H1 (cell line): ENCODE measurements around the gene GBA2. TPM values are rescaled to one million over a fixed set of nuclear protein-coding genes. Genes with fewer than 3 reads are reported as not detected.

Source experiments
- CTCF ChIA-PET: fragments of 300-600 bp; sonication (Branson Sonifier 250); formaldehyde crosslinking; loops from one replicate; lab custom pipeline; 2021; ENCODE audit not compliant: partially characterized antibody; lab: Charles Lee
- POLR2A ChIA-PET: fragments of 300-600 bp; sonication (Branson Sonifier 250); formaldehyde crosslinking; loops from one replicate; lab custom pipeline; 2021; ENCODE audit warnings: inconsistent platforms; ENCODE audit not compliant: partially characterized antibody; lab: Charles Lee
- DNase-seq, 2 experiments: peaks; one replicate each; pipeline versions ENCODE4 v3.0.0 to v3.0.0-alpha.2; 2010 to 2022; ENCODE audit warnings: low spot score in 2 of 2, low read depth in 1 of 2, mixed read lengths in 1 of 2
- FAIRE-seq: peaks from 2 replicates; lab custom pipeline; 2011; peaks lifted over from hg19 to GRCh38; lab: Jason Lieb, UNC
- H2AFZ ChIP-seq: 2 replicates; pipeline ENCODE4 v1.8.1; 2012; ENCODE audit warnings: low read length, inconsistent platforms
- H2AK5ac ChIP-seq: 2 replicates; pipeline ENCODE4 v1.6.1; 2013; ENCODE audit warnings: low read depth, low read length
- H2BK120ac ChIP-seq: replicated peaks from 2 replicates; pipeline ENCODE3; 2013; ENCODE audit warnings: low read depth, low read length, inconsistent platforms
- H2BK12ac ChIP-seq: 2 replicates; pipeline ENCODE4 v1.6.1; 2013; ENCODE audit warnings: low read depth, low read length
- H2BK15ac ChIP-seq: 2 replicates; pipeline ENCODE4 v1.6.1; 2013; ENCODE audit warnings: low read length
- H2BK20ac ChIP-seq: 2 replicates; pipeline ENCODE4 v1.6.1; 2013; ENCODE audit warnings: low read length
- H2BK5ac ChIP-seq: 2 replicates; pipeline ENCODE4 v1.6.1; 2013; ENCODE audit warnings: low read depth, low read length
- H3K14ac ChIP-seq: 2 replicates; pipeline ENCODE4 v1.6.1; 2013; ENCODE audit warnings: inconsistent platforms; ENCODE audit not compliant: insufficient read length
- H3K18ac ChIP-seq: 2 replicates; pipeline ENCODE4 v1.6.1; 2013; ENCODE audit warnings: low read length; ENCODE audit errors: extremely low read depth
- H3K23ac ChIP-seq: 2 replicates; pipeline ENCODE4 v1.6.1; 2013; ENCODE audit warnings: inconsistent platforms; ENCODE audit not compliant: insufficient read length
- H3K23me2 ChIP-seq: 2 replicates; pipeline ENCODE4 v1.6.1; 2013; ENCODE audit warnings: low read depth, low read length
- H3K27ac ChIP-seq: 2 replicates; pipeline ENCODE4 v1.6.1; 2011; ENCODE audit warnings: low read depth, low read length, inconsistent platforms
- H3K27me3 ChIP-seq, 4 experiments: replicated peaks in 1 of 4; 1 replicate in 1 of 4; 2 replicates in 3 of 4; pipeline versions ENCODE4 v1.6.1 to v1.8.1; 2011 to 2013; ENCODE audit warnings: low read length in 3 of 4, mild to moderate bottlenecking in 3 of 4, inconsistent platforms in 2 of 4, mixed read lengths in 2 of 4, moderate library complexity in 1 of 4; ENCODE audit not compliant: control insufficient read depth in 3 of 4, insufficient read depth in 3 of 4; ENCODE audit errors: extremely low read depth in 1 of 4
- H3K36me3 ChIP-seq, 4 experiments: 2 replicates each; pipeline versions ENCODE4 v1.6.1 to v1.8.1; 2011 to 2013; ENCODE audit warnings: mild to moderate bottlenecking in 4 of 4, low read length in 3 of 4, moderate library complexity in 2 of 4, control low read depth in 1 of 4, inconsistent platforms in 1 of 4; ENCODE audit not compliant: insufficient read depth in 4 of 4, control insufficient read depth in 2 of 4
- H3K4ac ChIP-seq: replicated peaks from 2 replicates; pipeline ENCODE3; 2013; ENCODE audit warnings: low read length, low read depth, mixed read lengths, inconsistent platforms; ENCODE audit not compliant: insufficient read length
- H3K4me1 ChIP-seq, 4 experiments: replicated peaks in 1 of 4; 1 replicate in 1 of 4; 2 replicates in 3 of 4; pipeline versions ENCODE4 v1.6.1 to v1.8.1; 2011 to 2013; ENCODE audit warnings: low read length in 3 of 4, inconsistent platforms in 2 of 4, mixed read lengths in 1 of 4; ENCODE audit not compliant: insufficient read depth in 4 of 4, control insufficient read depth in 3 of 4
- H3K4me2 ChIP-seq, 2 experiments: 2 replicates each; pipeline versions ENCODE4 v1.6.1 to v1.8.1; 2011 to 2013; ENCODE audit warnings: low read depth in 2 of 2, low read length in 2 of 2, control low read depth in 1 of 2, inconsistent platforms in 1 of 2, mild to moderate bottlenecking in 1 of 2; ENCODE audit not compliant: insufficient read depth in 1 of 2
- H3K4me3 ChIP-seq, 4 experiments: fragments of 200-600, 300-600 bp in 1 of 4; sonication (generic), shearing (Covaris generic), sonication (Bioruptor Twin) in 1 of 4; 2 replicates each; pipeline versions ENCODE4 v1.5.1 to v1.8.1; 2011 to 2016; ENCODE audit warnings: low read length in 4 of 4, low read depth in 3 of 4, control low read depth in 2 of 4, inconsistent platforms in 2 of 4, mild to moderate bottlenecking in 2 of 4, mixed read lengths in 1 of 4, moderate library complexity in 1 of 4; ENCODE audit not compliant: insufficient read depth in 2 of 4; ENCODE audit errors: extremely low read depth in 1 of 4
- H3K56ac ChIP-seq: replicated peaks from 2 replicates; pipeline ENCODE3; 2013; ENCODE audit warnings: low read depth, mild to moderate bottlenecking, mixed read lengths, low read length, inconsistent platforms; ENCODE audit not compliant: insufficient read length
- H3K79me1 ChIP-seq: 2 replicates; pipeline ENCODE4 v1.6.1; 2013; ENCODE audit warnings: low read depth, low read length, control low read depth
- H3K79me2 ChIP-seq, 2 experiments: 2 replicates each; pipeline versions ENCODE4 v1.6.1 to v1.8.1; 2012 to 2013; ENCODE audit warnings: low read length in 2 of 2, mild to moderate bottlenecking in 2 of 2, inconsistent platforms in 1 of 2; ENCODE audit not compliant: insufficient read depth in 2 of 2, control insufficient read depth in 1 of 2
- H3K9ac ChIP-seq, 4 experiments: replicated peaks in 1 of 4; 1 replicate in 1 of 4; 2 replicates in 3 of 4; pipeline versions ENCODE4 v1.6.1 to v1.8.1; 2011 to 2013; ENCODE audit warnings: low read depth in 3 of 4, low read length in 3 of 4, control low read depth in 2 of 4, mild to moderate bottlenecking in 2 of 4, moderate library complexity in 2 of 4, inconsistent platforms in 1 of 4; ENCODE audit errors: extremely low read depth in 1 of 4
- H3K9me3 ChIP-seq, 2 experiments: 2 replicates each; pipeline versions ENCODE4 v1.6.1 to v1.8.1; 2012 to 2013; ENCODE audit warnings: mild to moderate bottlenecking in 2 of 2, moderate library complexity in 2 of 2, control low read depth in 1 of 2, inconsistent platforms in 1 of 2, low read depth in 1 of 2, low read length in 1 of 2, mixed read lengths in 1 of 2; ENCODE audit not compliant: insufficient read depth in 2 of 2
- H4K20me1 ChIP-seq, 2 experiments: replicated peaks in 1 of 2; 2 replicates each; pipeline versions ENCODE3 to v1.8.1; 2011 to 2013; ENCODE audit warnings: inconsistent platforms in 2 of 2, low read length in 2 of 2, mild to moderate bottlenecking in 1 of 2; ENCODE audit not compliant: insufficient read depth in 2 of 2, control insufficient read depth in 1 of 2
- H4K5ac ChIP-seq: 2 replicates; pipeline ENCODE4 v1.6.1; 2013; ENCODE audit warnings: low read length, low read depth, mixed read lengths, inconsistent platforms; ENCODE audit not compliant: insufficient read length
- H4K8ac ChIP-seq: 2 replicates; pipeline ENCODE4 v1.8.0; 2013; ENCODE audit warnings: mild to moderate bottlenecking, moderate library complexity, low read length, inconsistent platforms; ENCODE audit not compliant: insufficient read depth; ENCODE audit errors: extremely low read depth
- H4K91ac ChIP-seq: replicated peaks from 2 replicates; pipeline ENCODE3; 2013; ENCODE audit warnings: low read length, mixed read lengths, inconsistent platforms; ENCODE audit not compliant: insufficient read length
- ASH2L ChIP-seq: fragments of 200-600, 300-600 bp; sonication (generic); IDR thresholded peaks from one replicate; pipeline ENCODE4 v1.7.1; 2017; ENCODE audit warnings: low read length
- CHD1 ChIP-seq: IDR thresholded peaks from 2 replicates; pipeline ENCODE4 v1.6.1; 2012; ENCODE audit warnings: low read depth, low read length, improper control_type of control experiment
- EGR1 ChIP-seq: IDR thresholded peaks from 2 replicates; pipeline ENCODE4 v1.6.1; 2011; ENCODE audit warnings: low read depth, low read length, borderline replicate concordance
- HDAC2 ChIP-seq, 2 experiments: fragments of 300-600 bp in 1 of 2; sonication (generic) in 1 of 2; IDR thresholded peaks; 2 replicates each; pipeline ENCODE4 v1.6.1; 2011 to 2012; ENCODE audit warnings: low read depth in 2 of 2, low read length in 2 of 2, mild to moderate bottlenecking in 2 of 2, moderate library complexity in 2 of 2, borderline replicate concordance in 1 of 2, inconsistent platforms in 1 of 2
- PHF8 ChIP-seq: fragments of 200-600 bp; sonication (generic); conservative IDR thresholded peaks from 2 replicates; pipeline ENCODE4 v1.7.1; 2012; ENCODE audit warnings: low read depth, mild to moderate bottlenecking, inconsistent platforms, low read length, moderate library complexity
- POLR2A ChIP-seq, 2 experiments: IDR thresholded peaks; 1 replicate in 1 of 2; 2 replicates in 1 of 2; pipeline ENCODE4 v1.6.1; 2011; ENCODE audit warnings: low read depth in 2 of 2, low read length in 2 of 2, mild to moderate bottlenecking in 2 of 2; ENCODE audit errors: control extremely low read depth in 1 of 2
- POLR2AphosphoS5 ChIP-seq: IDR thresholded peaks from 2 replicates; pipeline ENCODE4 v1.6.1; 2011; ENCODE audit warnings: low read depth, low read length
- RBBP5 ChIP-seq: IDR thresholded peaks from 2 replicates; pipeline ENCODE4 v1.7.1; 2012; ENCODE audit warnings: low read depth, mild to moderate bottlenecking, inconsistent platforms, low read length, moderate library complexity, borderline replicate concordance
- SAP30 ChIP-seq: fragments of 300-600 bp; sonication (generic); IDR thresholded peaks from 2 replicates; pipeline ENCODE4 v1.7.1; 2012; ENCODE audit warnings: low read length, moderate library complexity, mild to moderate bottlenecking, inconsistent platforms; ENCODE audit not compliant: insufficient read depth, insufficient replicate concordance
- TAF1 ChIP-seq: IDR thresholded peaks from 2 replicates; pipeline ENCODE4 v1.6.1; 2011; ENCODE audit warnings: mild to moderate bottlenecking, low read depth, low read length
- ZNF274 ChIP-seq: IDR thresholded peaks from 2 replicates; pipeline ENCODE4 v1.7.0; 2012; ENCODE audit warnings: low read length, borderline replicate concordance; ENCODE audit errors: extremely low read depth
- WGBS, 2 experiments: shearing (Covaris generic) in 1 of 2; methylation state at CpG; one replicate each; pipeline versions ENCODE4 v1.1.6 to v1.1.7; 2013 to 2015; ENCODE audit warnings: low lambda C conversion rate in 2 of 2, mixed read lengths in 2 of 2, inconsistent platforms in 1 of 2, low coverage in 1 of 2, missing lambda C conversion rate in 1 of 2; ENCODE audit not compliant: insufficient replicate concordance in 2 of 2, insufficient coverage in 1 of 2, insufficient read length in 1 of 2; ENCODE audit errors: extremely low coverage in 1 of 2, missing lambda C conversion rate in 1 of 2; 5-methylcytosine and 5-hydroxymethylcytosine counted together
- polyA plus RNA-seq, 7 experiments: library from polyadenylated mRNA; depleted of rRNA in 3 of 7; stranded (reverse) in 5 of 7; unstranded in 2 of 7; fragments of >200 nt in 5 of 7; fragments of 200-250 nt in 2 of 7; gene quantifications; 1 replicate in 5 of 7; 2 replicates in 1 of 7; 4 replicates in 1 of 7; pipeline versions ENCODE4 v1.2.1 to v1.2.3, GENCODE V29; 2011 to 2013; ENCODE audit warnings: missing spikeins in 2 of 7, mixed read lengths in 2 of 7
- total RNA-seq: library from RNA; stranded (reverse); fragmentation: NEBNext Ultra II Directional; extraction: Animal tissue kit (Norgen Biotek cat#: 25700); gene quantifications from 2 replicates; pipeline ENCODE4 v1.2.1, GENCODE V29; 2021

GBA2 gene
- total and polyA plus RNA-seq, 2 of the 8 experiments (the other 6 are each of a cell fraction or from before 2014, with no cell fraction given) = 64.2 to 71.9 TPM

DNA sequence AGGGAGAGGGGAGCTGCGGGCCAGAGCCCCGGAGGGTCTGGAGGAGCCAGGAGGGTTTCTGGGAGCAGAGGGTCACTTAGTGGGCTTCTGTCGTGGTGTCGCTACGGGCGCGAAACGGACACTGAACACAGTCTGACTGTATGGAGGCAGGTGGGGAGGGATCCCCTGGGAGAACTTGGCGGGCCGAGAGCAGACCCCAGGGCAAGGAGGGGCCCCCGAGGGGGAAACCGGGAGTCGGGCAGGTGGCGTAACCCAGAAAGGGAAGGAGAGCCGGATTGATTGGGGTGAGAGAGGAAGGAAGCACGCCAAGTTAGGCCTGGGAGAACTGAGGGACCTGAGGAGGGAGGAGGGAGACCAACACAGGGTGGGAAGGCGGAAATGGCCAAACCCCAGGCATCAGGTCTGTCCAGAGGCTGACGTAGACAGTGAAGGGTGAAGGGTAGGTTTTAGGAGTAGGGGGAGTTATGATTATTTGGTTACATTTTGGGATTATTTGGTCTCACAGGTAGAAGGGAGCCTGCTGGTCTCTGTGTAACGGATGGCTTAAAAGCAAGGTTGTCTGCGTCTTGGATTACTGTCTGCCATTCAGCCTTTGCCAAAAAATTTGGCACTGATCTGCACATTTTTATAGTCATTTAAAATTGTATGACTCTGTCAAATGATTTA lies 8.3 kb upstream of the GBA2 start:
- H2AFZ ChIP-seq = peak overlapping the region; percentile 54; the same call in 1 of the 2 replicates
- no peak for TF ChIP-seq CHD1
- peak; percentile 21; the same call in 1 of the 2 replicates for TF ChIP-seq RBBP5
- TF ChIP-seq TAF1 = peak; percentile 59; the same call in 1 of the 2 replicates
- 0 out of 4 replicates have a peak, but pooled peaks of 1 of the 2 experiments have one; percentile 17 for TF ChIP-seq HDAC2 (IDR thresholded peaks at IDR 0.05; ENCODE audit: borderline replicate concordance in 1 of 2, low read depth in 2 of 2, low read length in 2 of 2)
- peak; percentile 61 for TF ChIP-seq PHF8
- TF ChIP-seq ZNF274 = no peak
- peak; percentile 14 to 68 for TF ChIP-seq POLR2A (IDR thresholded peaks at IDR 0.05; ENCODE audit: control extremely low read depth in 1 of 2, low read depth in 2 of 2, low read length in 2 of 2)
- TF ChIP-seq EGR1 = no peak
- TF ChIP-seq SAP30 = peak; percentile 74
- peak; percentile 81 for TF ChIP-seq ASH2L
- TF ChIP-seq POLR2AphosphoS5 = peak; percentile 59; the same call in 1 of the 2 replicates
- peak overlapping the region; percentile 90 to 97 for H3K4me2 ChIP-seq
- 4% methylated on average over 17 of the region's 20 CpGs; no CpG with 5 or more reads in 1 of the 2 experiments for WGBS, 2 experiments
- no peaks in the 10 kb centered on the region for H3K9me3 ChIP-seq
- no peaks in the 10 kb centered on the region for H3K79me1 ChIP-seq
- peak overlapping the region; percentile 51 for H4K8ac ChIP-seq
- peak overlapping the region; percentile 41; the same call in 1 of the 2 replicates for H2BK15ac ChIP-seq
- H3K27me3 ChIP-seq = no peaks in the 10 kb centered on the region
- ChIA-PET POLR2A (interaction anchor here (1.0 to 2.2 kb wide), 8 partner anchors 8 to 99 kb away, joined by 3 to 11 read pairs (median 6); partner anchors contain the start of genes CCDC107, CREB3, GBA2 and HINT2), CTCF (interaction anchor here (0.8 to 2.3 kb wide), 14 partner anchors 9 to 99 kb away, joined by 3 to 18 read pairs (median 5); partner anchors contain the start of genes CCDC107, CREB3 and RMRP)
- no peak overlapping the region for H2BK20ac ChIP-seq
- peak overlapping the region; percentile 70 to 76 (median 72) for H3K9ac ChIP-seq
- peaks cover 0 to 9% (median 6%) of the 10 kb centered on the region in 4 experiments; a peak in 5 of 8 replicates for H3K36me3 ChIP-seq
- H3K14ac ChIP-seq = no peak overlapping the region
- peaks cover 0 to 5% (median 0%) of the 10 kb centered on the region in 4 experiments; a peak in 2 of 7 replicates for H3K4me1 ChIP-seq
- H3K23ac ChIP-seq = no peak overlapping the region
- H2BK12ac ChIP-seq = peak overlapping the region; percentile 84
- H4K91ac ChIP-seq = peak overlapping the region; percentile 10
- no peak overlapping the region for H3K4ac ChIP-seq
- no peaks in the 10 kb centered on the region; the same call in 1 of the 2 replicates for H3K23me2 ChIP-seq
- no peak overlapping the region for H2BK120ac ChIP-seq
- FAIRE-seq (no peak), DNase-seq (peak in 1 of 2 experiments; percentile 84)
- no peaks in the 10 kb centered on the region for H4K20me1 ChIP-seq
- H3K18ac ChIP-seq = peak overlapping the region; percentile 82; the same call in 1 of the 2 replicates
- H2BK5ac ChIP-seq = peak overlapping the region; percentile 91
- H3K27ac ChIP-seq = peak overlapping the region; percentile 81
- peaks cover 0 to 24% of the 10 kb centered on the region in 2 experiments; a peak in 2 of 4 replicates for H3K79me2 ChIP-seq
- peak overlapping the region; percentile 70 for H4K5ac ChIP-seq
- H3K4me3 ChIP-seq = peak overlapping the region; percentile 85 to 92 (median 90)
- H2AK5ac ChIP-seq = no peak overlapping the region
- H3K56ac ChIP-seq = peak overlapping the region; percentile 85
